IMR-90 (cell line): ENCODE data around the gene CGNL1. TPM values are rescaled to one million over a fixed set of nuclear protein-coding genes. Genes with fewer than 3 reads are reported as not detected.

Experiments
- ATAC-seq: fragments of 200-7000 bp; cut with Tn5 transposase; 2 replicates; pipeline ENCODE4 v1.9.1; 2020; ENCODE audit warnings: low read depth, mild to moderate bottlenecking, moderate library complexity
- BruUV-seq: library from RNA; stranded (reverse); fragments of 400-500 nt; replicated peaks from 2 replicates; lab custom pipeline; 2021; lab: Mats Ljungman, UMichigan
- CTCF ChIA-PET: fragments of 300-600 bp; formaldehyde crosslinking; extraction: SDS; loops from one replicate; lab custom pipeline; 2021; ENCODE audit warnings: antibody characterized with exemption; lab: Yijun Ruan, JAX
- POLR2A ChIA-PET: fragments of 300-600 bp; sonication (Branson Sonifier 250); formaldehyde crosslinking; loops from one replicate; lab custom pipeline; 2022; ENCODE audit warnings: antibody characterized with exemption; ENCODE audit not compliant: unreplicated experiment; lab: Charles Lee
- DNase-seq: peaks from one replicate; pipeline ENCODE4 v3.0.0; 2013
- H2AFZ ChIP-seq: replicated peaks from 2 replicates; pipeline ENCODE3; 2013; ENCODE audit warnings: low read length, mild to moderate bottlenecking; ENCODE audit not compliant: poor library complexity
- H2AK5ac ChIP-seq: 2 replicates; pipeline ENCODE4 v1.6.1; 2013; ENCODE audit warnings: low read depth, low read length, inconsistent platforms
- H2AK9ac ChIP-seq: replicated peaks from 2 replicates; pipeline ENCODE3; 2013; ENCODE audit warnings: mild to moderate bottlenecking, low read depth, low read length, moderate library complexity; ENCODE audit not compliant: poor library complexity
- H2BK120ac ChIP-seq: 2 replicates; pipeline ENCODE4 v1.6.1; 2013; ENCODE audit warnings: low read depth, low read length, inconsistent platforms
- H2BK15ac ChIP-seq: 3 replicates; pipeline ENCODE4 v1.6.1; 2013; ENCODE audit warnings: low read depth, low read length, inconsistent platforms
- H2BK20ac ChIP-seq: 2 replicates; pipeline ENCODE4 v1.6.1; 2013; ENCODE audit warnings: low read depth, mild to moderate bottlenecking, inconsistent platforms, low read length, moderate library complexity
- H2BK5ac ChIP-seq: 2 replicates; pipeline ENCODE4 v1.6.1; 2013; ENCODE audit warnings: mild to moderate bottlenecking, low read depth, low read length, inconsistent platforms; ENCODE audit not compliant: poor library complexity, severe bottlenecking
- H3K14ac ChIP-seq: replicated peaks from 2 replicates; pipeline ENCODE4 v1.6.1; 2013; ENCODE audit warnings: low read depth, low read length, inconsistent platforms
- H3K18ac ChIP-seq: 2 replicates; pipeline ENCODE4 v1.6.1; 2013; ENCODE audit warnings: low read depth, low read length, control low read depth
- H3K23ac ChIP-seq: 2 replicates; pipeline ENCODE4 v1.6.1; 2013; ENCODE audit warnings: low read depth, low read length, inconsistent platforms
- H3K27ac ChIP-seq: 2 replicates; pipeline ENCODE4 v1.5.1; 2013; ENCODE audit warnings: mild to moderate bottlenecking, control low read depth, low read length; ENCODE audit not compliant: insufficient read depth
- H3K27me3 ChIP-seq: 2 replicates; pipeline ENCODE4 v1.6.1; 2013; ENCODE audit warnings: low read length; ENCODE audit not compliant: control insufficient read depth, insufficient read depth
- H3K36me3 ChIP-seq: 2 replicates; pipeline ENCODE4 v1.6.1; 2013; ENCODE audit warnings: low read length, mixed read lengths; ENCODE audit not compliant: control insufficient read depth, insufficient read depth
- H3K4ac ChIP-seq: 2 replicates; pipeline ENCODE4 v1.6.1; 2013; ENCODE audit warnings: low read depth, low read length, inconsistent platforms
- H3K4me1 ChIP-seq: 2 replicates; pipeline ENCODE4 v1.6.1; 2013; ENCODE audit warnings: low read length, mixed read lengths; ENCODE audit not compliant: control insufficient read depth, insufficient read depth
- H3K4me2 ChIP-seq: 2 replicates; pipeline ENCODE4 v1.6.1; 2013; ENCODE audit warnings: low read depth, mild to moderate bottlenecking, control low read depth, low read length, moderate library complexity
- H3K4me3 ChIP-seq: 2 replicates; pipeline ENCODE4 v1.5.1; 2013; ENCODE audit warnings: low read depth, mild to moderate bottlenecking, control low read depth, low read length, moderate library complexity; ENCODE audit not compliant: insufficient read depth
- H3K56ac ChIP-seq: 2 replicates; pipeline ENCODE4 v1.6.1; 2013; ENCODE audit warnings: low read length, inconsistent platforms; ENCODE audit not compliant: insufficient read depth; ENCODE audit errors: extremely low read depth
- H3K79me1 ChIP-seq, 2 experiments: 2 replicates each; pipeline ENCODE4 v1.6.1; 2013; ENCODE audit warnings: low read length in 2 of 2, inconsistent platforms in 1 of 2, low read depth in 1 of 2
- H3K9ac ChIP-seq: 2 replicates; pipeline ENCODE4 v1.6.1; 2013; ENCODE audit warnings: low read depth, low read length, control low read depth
- H3K9me1 ChIP-seq: 2 replicates; pipeline ENCODE4 v1.6.1; 2013; ENCODE audit warnings: low read length, inconsistent platforms; ENCODE audit not compliant: insufficient read depth
- H3K9me3 ChIP-seq: 2 replicates; pipeline ENCODE4 v1.6.1; 2013; ENCODE audit warnings: low read length; ENCODE audit not compliant: control insufficient read depth, insufficient read depth
- H4K20me1 ChIP-seq: 2 replicates; pipeline ENCODE4 v1.6.1; 2013; ENCODE audit warnings: low read length, inconsistent platforms; ENCODE audit not compliant: insufficient read depth
- H4K5ac ChIP-seq: 2 replicates; pipeline ENCODE4 v1.6.1; 2013; ENCODE audit warnings: mild to moderate bottlenecking, low read depth, low read length, control low read depth
- H4K8ac ChIP-seq, 2 experiments: 2 replicates each; pipeline ENCODE4 v1.6.1; 2013; ENCODE audit warnings: low read depth in 2 of 2, low read length in 2 of 2, control low read depth in 1 of 2, inconsistent platforms in 1 of 2
- H4K91ac ChIP-seq: 2 replicates; pipeline ENCODE4 v1.6.1; 2013; ENCODE audit warnings: low read depth, low read length, inconsistent platforms; ENCODE audit not compliant: insufficient read depth
- CEBPB ChIP-seq: IDR thresholded peaks from 2 replicates; pipeline ENCODE4 v1.6.1; 2012; ENCODE audit warnings: low read depth, low read length, improper control_type of control experiment
- CHD1 ChIP-seq: IDR thresholded peaks from 2 replicates; pipeline ENCODE4 v1.6.1; 2012; ENCODE audit warnings: low read depth, low read length, improper control_type of control experiment
- CTCF ChIP-seq: conservative IDR thresholded peaks from 2 replicates; pipeline ENCODE4 v1.5.1; 2012; ENCODE audit warnings: mild to moderate bottlenecking, low read depth, low read length, improper control_type of control experiment
- ELK1 ChIP-seq: fragments of 150-350 bp; IDR thresholded peaks from 2 replicates; pipeline ENCODE4 v1.6.1; 2016; ENCODE audit warnings: low read depth, mild to moderate bottlenecking, low read length, moderate library complexity, borderline replicate concordance
- MAFK ChIP-seq: IDR thresholded peaks from 2 replicates; pipeline ENCODE4 v1.6.1; 2012; ENCODE audit warnings: low read depth, low read length, improper control_type of control experiment
- MAZ ChIP-seq: IDR thresholded peaks from 2 replicates; pipeline ENCODE4 v1.6.1; 2012; ENCODE audit warnings: low read depth, mild to moderate bottlenecking, low read length, improper control_type of control experiment, moderate library complexity, borderline replicate concordance
- MXI1 ChIP-seq: IDR thresholded peaks from 2 replicates; pipeline ENCODE4 v1.6.1; 2012; ENCODE audit warnings: low read depth, mild to moderate bottlenecking, low read length, moderate library complexity, borderline replicate concordance
- NFE2L2 ChIP-seq: fragments of 150-350 bp; IDR thresholded peaks from 2 replicates; pipeline ENCODE4 v1.6.1; 2016; ENCODE audit warnings: low read depth, mild to moderate bottlenecking, low read length
- RAD21 ChIP-seq: IDR thresholded peaks from 2 replicates; pipeline ENCODE4 v1.6.1; 2012; ENCODE audit warnings: low read length, improper control_type of control experiment
- RCOR1 ChIP-seq: IDR thresholded peaks from 2 replicates; pipeline ENCODE4 v1.6.1; 2012; ENCODE audit warnings: mild to moderate bottlenecking, low read length, improper control_type of control experiment; ENCODE audit not compliant: insufficient replicate concordance
- USF2 ChIP-seq: fragments of 150-350 bp; IDR thresholded peaks from 2 replicates; pipeline ENCODE4 v1.6.1; 2017; ENCODE audit warnings: mild to moderate bottlenecking, antibody characterized with exemption, low read length, low read depth
- WGBS, 2 experiments: methylation state at CpG; one replicate each; pipeline versions ENCODE4 v1.1.5 to v1.1.7; 2013; ENCODE audit warnings: missing lambda C conversion rate in 2 of 2; ENCODE audit not compliant: insufficient read length in 1 of 2; ENCODE audit errors: extremely low coverage in 2 of 2; 5-methylcytosine and 5-hydroxymethylcytosine counted together
- dilution Hi-C: fragments of 300-500 bp; cut with HindIII; formaldehyde crosslinking; loops from one replicate; pipeline ENCODE4 v1.14.3; 2018; ENCODE audit warnings: low sequenced_read_pairs; ENCODE audit not compliant: unreplicated experiment
- in situ Hi-C: fragments of 300-500 bp; cut with MboI; formaldehyde crosslinking; loops from 3 replicates; pipeline ENCODE4 v1.14.3; 2019; ENCODE audit warnings: low sequenced_read_pairs, inconsistent platforms, mixed read lengths
- intact Hi-C: fragments of 100-400 bp; cut with micrococcal nuclease; formaldehyde crosslinking; loops from 2 replicates; pipeline ENCODE4 v1.10.0; 2022
- polyA plus RNA-seq, 3 experiments: library from polyadenylated mRNA; depleted of rRNA; stranded (reverse); fragments of >200 nt; gene quantifications; 2 replicates each; pipeline ENCODE4 v1.2.3, GENCODE V29; 2012; ENCODE audit warnings: low replicate concordance in 1 of 3
- total RNA-seq: library from RNA; depleted of rRNA; stranded (reverse); fragments of >200 nt; gene quantifications from 2 replicates; pipeline ENCODE4 v1.2.3, GENCODE V29; 2012

Gene CGNL1
- total and polyA plus RNA-seq, 2 of the 4 experiments (the other 2 are of a cell fraction) = 0.07 to 0.18 TPM

- no peak for ATAC-seq
- H3K36me3 ChIP-seq = no peaks in the 10 kb centered on the region
- no peak for TF ChIP-seq CTCF
- TF ChIP-seq CEBPB = no peak
- TF ChIP-seq RCOR1 = no peak
- no peak for TF ChIP-seq NFE2L2
- TF ChIP-seq RAD21 = no peak
- no peak for TF ChIP-seq MAZ
- TF ChIP-seq CHD1 = no peak
- no peak for TF ChIP-seq MXI1
- TF ChIP-seq USF2 = no peak
- no peak for TF ChIP-seq ELK1
- no peak for TF ChIP-seq MAFK
- H3K27ac ChIP-seq = no peak overlapping the region
- H3K56ac ChIP-seq = no peak overlapping the region
- H2AK9ac ChIP-seq = no peak overlapping the region
- no peaks in the 10 kb centered on the region for H3K27me3 ChIP-seq
- CTCF ChIA-PET = no interaction called here
- no peak for DNase-seq
- H3K79me1 ChIP-seq = no peaks in the 10 kb centered on the region
- H3K23ac ChIP-seq = no peak overlapping the region
- no peak overlapping the region for H4K5ac ChIP-seq
- BruUV-seq = no TSS peak
- H3K9ac ChIP-seq = no peak overlapping the region
- no peak overlapping the region for H3K4ac ChIP-seq
- no peak overlapping the region for H2BK5ac ChIP-seq
- POLR2A ChIA-PET = no interaction called here
- no peak overlapping the region for H3K18ac ChIP-seq
- H3K9me1 ChIP-seq = no peaks in the 10 kb centered on the region
- in situ Hi-C loops (no loop called here), intact Hi-C loops (no loop called here), dilution Hi-C loops (no loop called here)
- peak overlapping the region; percentile 15 for H2AFZ ChIP-seq
- no peak overlapping the region for H2BK120ac ChIP-seq
- H2AK5ac ChIP-seq = no peak overlapping the region
- no peak overlapping the region for H3K4me2 ChIP-seq
- H2BK20ac ChIP-seq = no peak overlapping the region
- H3K4me3 ChIP-seq = no peak overlapping the region
- H4K91ac ChIP-seq = no peak overlapping the region
- H3K9me3 ChIP-seq = no peaks in the 10 kb centered on the region
- H3K4me1 ChIP-seq = peaks cover 5% of the 10 kb centered on the region
- H2BK15ac ChIP-seq = no peak overlapping the region
- 100% methylated on average over 2 of the region's 12 CpGs; no CpG with 5 or more reads in 1 of the 2 experiments for WGBS, 2 experiments
- no peaks in the 10 kb centered on the region for H4K20me1 ChIP-seq
- no peak overlapping the region for H4K8ac ChIP-seq
- no peak overlapping the region for H3K14ac ChIP-seq
Measured at GRCh38 chr15:57509126-57509525, 132.8 kb downstream of the CGNL1 start.
